GM19468 (cell line): Measurements from ENCODE around the gene ERAS.

Source experiments
- ATAC-seq: cut with Tn5 transposase; IDR thresholded peaks from one replicate; pipeline ENCODE4 v1.9.1; 2021; ENCODE audit warnings: mild to moderate bottlenecking, moderate library complexity, moderate number of reproducible peaks; ENCODE audit not compliant: unreplicated experiment; ENCODE audit errors: extremely low read depth

Gene ERAS, protein sequence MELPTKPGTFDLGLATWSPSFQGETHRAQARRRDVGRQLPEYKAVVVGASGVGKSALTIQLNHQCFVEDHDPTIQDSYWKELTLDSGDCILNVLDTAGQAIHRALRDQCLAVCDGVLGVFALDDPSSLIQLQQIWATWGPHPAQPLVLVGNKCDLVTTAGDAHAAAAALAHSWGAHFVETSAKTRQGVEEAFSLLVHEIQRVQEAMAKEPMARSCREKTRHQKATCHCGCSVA

DNA sequence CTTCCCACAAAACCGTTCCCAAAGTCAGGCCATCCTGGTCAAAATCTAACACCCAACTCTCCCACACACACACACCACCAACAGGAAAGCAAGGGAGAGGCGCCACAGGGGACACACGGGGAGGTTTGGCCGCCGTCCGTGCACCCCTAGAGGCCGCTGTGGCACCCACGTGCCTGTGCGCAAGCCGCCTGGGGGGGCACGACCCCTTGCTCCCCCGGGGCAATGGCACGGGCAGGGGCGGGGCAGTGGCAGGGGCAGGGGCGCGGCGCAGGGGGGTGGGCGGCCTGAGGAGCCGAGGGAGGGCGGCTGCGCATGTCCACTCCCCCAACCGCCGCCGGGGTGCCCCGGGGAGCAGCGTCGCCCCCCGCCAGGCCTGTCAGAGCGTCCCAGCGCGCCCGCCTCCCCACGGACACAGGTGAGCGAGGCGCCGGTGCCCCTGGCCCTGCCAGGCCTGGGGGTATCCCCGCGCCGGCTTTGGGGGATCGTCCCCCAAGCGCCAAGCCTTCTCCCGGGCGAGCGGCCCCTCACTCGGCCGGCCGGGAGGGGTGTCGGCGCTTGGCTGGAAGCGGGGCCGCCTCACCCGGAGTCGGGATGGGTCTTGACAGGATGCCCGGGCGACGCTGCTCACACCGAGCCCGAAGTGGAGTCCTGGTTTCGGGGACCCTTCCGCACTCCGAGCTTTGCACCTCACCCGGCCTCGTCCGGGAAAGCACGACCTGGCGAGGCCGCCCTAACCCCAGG, at the start of gene ERAS:
Gene ERAS (plus strand): TSS at position 379 of the 741 bp plus-strand sequence. CDS start 2,611 bp downstream, outside the sequence.
- no peak for ATAC-seq

DNA sequence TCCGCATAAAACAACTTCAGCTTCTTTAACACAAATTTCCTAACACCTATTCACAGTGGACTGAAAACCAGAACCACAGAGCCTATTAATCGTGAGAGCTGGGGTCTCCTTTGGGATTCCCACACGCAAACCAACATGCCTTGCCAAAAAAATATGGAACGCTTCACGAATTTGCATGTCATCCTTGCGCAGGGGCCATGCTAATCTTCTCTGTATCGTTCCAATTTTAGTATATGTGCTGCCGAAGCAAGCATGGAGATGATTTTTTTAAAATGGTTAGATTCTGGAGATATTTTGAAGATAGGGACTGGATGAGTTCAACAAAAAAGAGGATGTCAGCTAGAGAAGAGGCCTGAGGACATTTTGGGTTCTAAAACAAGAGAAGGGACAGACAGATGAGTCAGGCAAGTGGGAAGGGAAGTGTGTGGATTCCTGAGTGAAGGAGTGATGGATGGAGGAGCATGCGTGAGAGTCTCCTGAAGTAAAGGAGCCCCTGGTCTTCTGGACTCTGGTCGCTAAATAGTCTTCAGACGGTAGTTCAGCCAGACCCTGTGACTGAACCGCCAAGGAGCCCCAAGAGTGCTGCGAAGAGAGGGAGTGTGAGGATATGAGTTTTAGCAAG, 49.4 kb upstream of the ERAS start:
- no peak for ATAC-seq

DNA sequence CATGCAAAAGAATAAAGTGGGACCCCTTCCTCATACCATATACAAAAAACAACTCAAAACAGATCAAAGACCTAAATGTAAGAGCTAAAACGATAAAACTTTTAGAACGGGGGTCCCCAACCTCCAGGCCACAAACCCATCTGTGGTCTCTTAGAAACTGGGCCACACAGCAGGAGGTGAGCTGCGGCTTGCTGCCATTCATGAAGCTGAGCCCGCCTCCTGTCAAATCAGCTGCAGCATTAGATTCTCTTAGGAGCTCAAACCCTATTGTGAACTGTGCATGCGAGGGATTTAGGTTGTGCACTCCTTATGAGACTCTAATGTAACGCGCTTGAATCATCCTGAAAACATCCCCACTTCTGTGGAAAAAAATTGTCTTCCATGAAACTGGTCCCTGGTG, 46.9 kb upstream of the ERAS start:
- ATAC-seq, result no peak

DNA sequence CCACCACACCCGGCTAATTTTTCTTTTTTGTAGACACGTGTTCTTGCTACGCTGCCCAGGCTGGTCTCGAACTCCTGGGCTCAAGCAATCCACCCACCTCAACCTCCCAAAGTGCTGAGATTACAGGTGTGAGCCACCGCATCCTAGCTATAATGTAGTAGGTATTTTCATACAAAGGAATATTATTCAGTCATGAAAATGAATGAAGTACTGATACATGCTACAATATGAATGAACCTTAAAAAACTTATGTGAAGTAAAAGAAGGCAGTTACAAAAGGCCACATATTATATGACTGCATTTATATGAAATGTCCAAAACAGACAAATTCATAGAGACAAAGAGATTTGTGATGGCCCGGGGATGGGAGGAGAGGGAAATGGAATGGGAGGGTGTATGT, 44.6 kb upstream of the ERAS start:
- no peak for ATAC-seq

DNA sequence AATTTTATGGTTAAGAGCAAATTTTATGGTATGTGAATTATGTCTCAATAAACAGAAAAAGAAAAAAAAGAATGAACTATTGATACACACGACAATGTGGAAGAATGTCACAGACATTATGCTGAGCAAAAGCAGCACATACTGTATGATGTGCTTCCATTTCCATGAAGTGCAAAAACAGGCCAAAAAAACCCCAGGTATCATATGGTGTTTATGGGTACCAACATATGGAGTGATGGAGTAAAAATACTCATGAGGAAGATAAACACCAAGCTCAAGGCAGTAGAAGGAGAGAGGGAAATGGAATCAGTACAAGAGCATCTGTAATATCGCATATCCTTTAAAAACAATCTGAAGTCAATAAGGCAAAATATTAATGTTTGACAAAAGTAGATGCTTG, 44.1 kb upstream of the ERAS start:
- ATAC-seq, result no peak

DNA sequence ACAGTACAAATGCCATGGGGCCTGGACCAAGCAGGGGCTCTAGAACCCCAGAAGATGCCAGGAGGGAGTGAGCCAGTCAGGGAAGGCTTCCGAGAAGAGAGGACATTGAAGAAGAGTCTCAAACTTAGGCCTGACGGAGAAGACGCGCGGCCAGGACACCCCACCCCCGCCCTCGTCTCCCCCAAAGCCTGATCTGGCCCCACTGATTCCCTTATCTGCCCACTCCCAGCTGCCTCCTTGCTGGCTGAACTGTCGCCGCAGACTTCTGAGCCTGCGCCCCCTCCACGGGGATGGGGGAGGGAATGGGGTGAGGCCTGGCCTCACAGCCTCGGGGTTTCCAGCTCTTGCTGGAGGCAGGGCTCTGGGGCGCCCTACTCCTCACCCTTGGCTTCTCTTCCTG, 43.5 kb upstream of the ERAS start:
- no peak for ATAC-seq

DNA sequence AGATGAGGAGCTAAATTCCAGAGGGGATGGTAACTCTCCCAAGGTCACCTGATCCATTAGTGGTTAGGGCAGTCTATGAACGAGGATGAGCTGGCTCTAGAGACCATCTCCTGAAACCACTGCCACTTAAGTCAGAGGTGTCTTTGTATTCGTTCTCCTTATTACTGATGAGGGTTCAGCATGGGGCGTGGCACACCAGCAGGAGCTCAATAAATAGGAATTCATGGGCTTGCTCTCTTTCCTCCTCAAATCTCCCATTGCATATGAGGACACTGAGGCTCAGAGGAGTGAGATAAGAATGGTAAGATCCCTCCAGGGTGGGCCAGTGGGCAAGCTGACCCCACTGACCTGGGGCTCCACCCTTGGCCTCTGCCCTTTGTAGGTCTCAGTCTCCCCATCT, 41.6 kb upstream of the ERAS start:
- no peak for ATAC-seq

DNA sequence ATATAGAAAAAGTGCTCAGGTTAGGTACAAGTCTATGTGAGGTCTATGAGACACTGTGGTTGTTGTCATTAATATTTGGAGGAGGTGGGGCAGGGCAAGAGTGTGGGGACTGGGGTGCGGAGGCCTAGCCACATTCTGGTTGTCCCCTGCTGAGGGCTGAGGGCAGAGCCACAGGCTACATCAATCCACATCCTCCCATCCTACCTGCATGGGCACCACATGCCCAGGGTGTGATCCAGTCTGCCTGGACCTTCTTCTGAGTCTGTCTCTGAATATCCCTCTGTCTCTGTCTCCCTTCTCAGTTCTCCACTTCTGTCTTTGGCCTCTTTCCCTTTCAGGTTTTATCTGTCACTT, 41.1 kb upstream of the ERAS start:
- ATAC-seq, result no peak

DNA sequence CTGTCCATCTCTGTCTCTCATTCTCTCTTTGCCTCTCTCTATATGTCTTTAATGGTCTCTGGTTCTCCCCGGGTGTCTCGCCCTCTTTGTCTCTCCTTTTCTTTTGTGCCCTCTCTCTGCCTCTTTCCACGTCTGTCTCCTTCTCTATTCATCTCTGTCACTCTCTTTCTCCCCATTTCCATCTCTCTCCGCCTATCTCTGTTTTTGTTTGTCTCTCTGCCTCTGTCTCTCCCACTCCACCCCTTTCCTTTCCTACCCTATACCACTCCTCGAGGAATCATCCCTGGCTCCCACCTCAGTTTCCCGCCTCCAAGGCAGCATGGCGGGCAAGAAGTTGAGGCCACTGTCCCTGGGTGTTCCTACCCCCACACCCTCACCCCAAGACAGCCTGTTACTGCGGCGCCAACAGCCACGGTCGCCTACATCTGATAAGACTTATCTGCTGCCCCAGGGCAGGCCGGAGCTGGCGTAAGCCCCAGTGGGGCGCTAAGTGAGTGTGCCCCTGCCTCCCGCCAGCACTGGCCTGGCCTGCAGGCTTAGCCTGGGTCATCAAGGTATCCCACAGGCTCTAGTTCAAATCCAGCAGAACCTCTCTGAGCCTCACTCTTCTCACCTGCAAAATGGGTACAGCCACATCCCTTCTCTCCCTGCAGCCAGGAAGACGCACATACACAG, 40.6 kb upstream of the ERAS start:
- no peak for ATAC-seq

DNA sequence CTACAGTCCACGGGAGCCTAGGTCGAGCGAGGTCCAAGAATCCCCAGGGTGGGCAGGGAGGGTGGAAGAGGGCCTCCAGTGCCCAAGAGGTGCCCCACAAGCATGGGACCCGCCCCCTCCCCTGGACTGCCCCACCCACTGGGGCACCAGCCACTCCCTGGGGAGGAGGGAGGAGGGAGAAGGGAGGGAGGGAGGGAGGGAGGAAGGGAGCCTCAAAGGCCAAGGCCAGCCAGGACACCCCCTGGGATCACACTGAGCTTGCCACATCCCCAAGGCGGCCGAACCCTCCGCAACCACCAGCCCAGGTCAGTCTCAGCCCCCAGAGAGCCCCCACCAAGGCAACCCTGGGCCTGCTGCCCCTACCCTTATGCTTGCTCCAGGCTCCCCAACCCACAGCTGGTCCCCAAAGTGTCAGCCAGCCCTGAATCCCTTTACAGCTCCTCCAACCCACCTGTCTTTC, 39.9 kb upstream of the ERAS start, which contains the start of gene GATA1:
Gene GATA1 (plus strand): TSS at position 250 of the 460 bp plus-strand sequence. CDS start 4,520 bp downstream, outside the sequence.
- ATAC-seq, result no peak

DNA sequence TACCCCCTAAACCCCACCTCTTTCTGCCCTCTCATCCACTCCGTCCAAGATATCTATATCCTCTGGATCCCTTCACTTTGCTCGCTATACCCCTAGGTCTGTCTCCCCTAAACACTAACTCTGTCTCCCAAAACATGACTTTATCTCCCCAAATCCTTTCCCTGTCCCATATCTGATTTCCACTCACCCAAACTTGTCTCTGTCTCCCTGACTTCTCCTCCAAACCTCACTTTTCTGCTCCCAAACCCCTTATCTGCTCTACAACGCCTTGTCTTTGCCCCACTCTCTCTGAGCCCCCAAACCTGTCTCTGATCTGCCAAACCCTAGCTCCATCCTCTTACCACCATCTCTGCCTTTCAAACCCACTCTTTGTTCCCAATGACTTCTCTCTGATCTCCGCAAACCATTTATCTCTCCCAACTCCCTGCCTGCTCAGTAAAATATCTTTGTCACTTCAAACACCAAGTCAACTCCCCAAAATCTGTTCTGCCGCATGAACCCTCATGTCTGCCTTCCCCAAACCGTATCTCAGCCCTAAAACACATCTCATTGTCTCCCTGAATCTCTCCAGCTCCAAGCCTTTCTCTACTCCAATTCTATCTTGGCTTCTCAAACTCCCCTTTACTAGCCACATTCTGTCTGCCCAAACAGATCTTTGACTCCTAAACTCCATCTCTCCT, 39.3 kb upstream of the ERAS start:
- ATAC-seq, result no peak

DNA sequence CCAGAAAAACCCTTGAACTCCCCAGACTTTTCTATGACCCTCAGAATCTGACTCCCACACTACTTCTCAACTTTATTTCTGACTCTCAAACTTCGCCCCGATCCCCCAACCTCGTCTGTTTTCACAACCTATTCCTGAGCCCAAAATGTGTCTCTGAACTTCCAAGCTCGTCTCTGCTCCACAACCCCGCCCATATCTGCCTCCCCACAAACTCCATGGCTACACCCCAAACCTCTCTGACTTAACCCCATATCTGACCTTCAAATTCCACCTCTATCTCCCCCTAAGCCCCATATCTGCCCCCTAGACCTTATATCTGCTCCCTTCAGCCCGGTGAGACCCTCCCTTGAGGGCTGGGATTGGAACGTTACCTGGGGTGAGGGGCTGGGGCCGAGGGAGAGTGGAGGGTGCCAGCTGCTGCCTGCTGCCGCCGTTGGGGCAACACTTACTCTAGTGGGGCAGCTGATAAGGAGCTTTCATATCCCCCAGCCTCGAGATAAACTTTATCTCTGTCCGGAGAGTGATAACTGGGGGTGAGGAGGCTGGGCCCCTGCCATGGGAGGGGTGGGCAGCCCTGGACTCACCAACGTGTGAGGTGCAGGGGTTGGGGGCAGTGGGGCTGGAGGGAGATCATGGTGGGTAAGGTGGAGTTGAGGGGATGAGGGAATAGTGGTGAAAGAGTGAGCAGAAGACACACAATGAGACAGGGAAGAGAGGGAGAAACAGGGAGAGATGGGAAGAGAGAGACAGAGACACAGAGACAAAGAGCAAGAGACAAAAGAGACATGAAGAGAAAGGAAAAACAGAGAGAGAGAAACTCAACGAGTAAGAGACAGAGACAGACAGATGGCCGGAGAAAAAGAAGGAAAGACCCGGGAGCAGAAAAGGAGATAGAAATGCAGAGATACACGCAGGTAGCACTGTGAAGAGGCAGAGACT, 38.5 kb upstream of the ERAS start:
- ATAC-seq, result no peak

DNA sequence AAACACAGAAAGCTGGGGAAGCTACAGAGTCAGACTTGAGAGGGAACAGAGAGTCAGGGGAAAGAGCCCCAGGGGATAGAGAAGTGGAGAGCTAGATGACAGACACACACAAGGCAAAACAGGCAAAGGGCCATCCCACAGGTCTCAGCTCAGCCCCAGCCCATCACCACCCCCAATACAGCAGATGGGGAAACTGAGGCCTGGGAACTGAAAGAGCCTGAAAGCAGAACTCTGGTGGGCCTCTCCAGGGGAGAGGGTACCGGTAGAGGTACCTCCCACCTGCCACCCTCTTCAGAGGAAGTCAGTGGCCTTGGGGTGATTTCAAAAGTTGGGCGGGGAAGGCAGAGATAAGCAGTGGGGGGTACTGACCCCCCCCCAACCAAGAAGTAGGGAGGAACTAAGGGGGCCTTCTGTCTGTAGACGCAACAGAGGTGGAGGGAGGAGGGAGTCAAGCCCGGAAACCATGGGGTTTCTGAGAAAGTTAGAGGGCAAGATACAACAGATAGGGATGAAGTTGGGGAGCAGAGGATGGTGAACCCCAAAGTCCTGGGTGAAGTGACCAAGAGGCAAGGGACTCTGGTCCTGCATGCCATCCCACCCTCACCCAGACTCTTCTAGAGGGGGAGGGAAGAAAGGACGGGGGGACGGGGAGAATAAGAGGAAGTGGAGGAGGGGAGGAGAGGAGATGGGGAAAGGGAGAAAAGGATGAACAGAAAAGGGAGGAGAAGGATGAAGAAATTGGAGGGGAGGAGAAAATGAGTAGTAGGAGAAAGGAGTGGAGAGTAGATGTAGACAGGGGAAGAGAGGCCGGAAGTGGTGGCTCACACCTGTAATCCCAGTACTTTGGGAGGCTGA, 36.7 kb upstream of the ERAS start:
- no peak for ATAC-seq

DNA sequence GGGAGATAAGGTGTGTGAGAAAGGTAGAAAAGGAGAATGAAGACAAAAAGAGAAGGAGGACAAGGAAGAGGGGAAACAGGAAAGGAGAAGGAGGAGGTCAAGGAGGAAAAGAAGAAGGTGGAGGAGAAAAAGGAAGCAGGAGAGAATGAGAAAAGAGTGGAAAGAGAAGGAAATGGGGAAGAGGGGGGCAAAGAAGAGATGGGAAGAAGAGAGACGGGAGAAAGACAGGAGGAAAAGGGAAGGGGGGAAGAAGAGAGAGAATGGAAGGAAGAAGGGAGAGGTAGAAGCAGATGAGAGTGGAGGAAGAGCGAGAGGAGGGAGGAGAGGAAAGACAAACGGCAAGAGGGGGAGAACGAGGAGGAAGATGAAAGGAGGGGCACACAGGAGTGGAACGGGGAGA, 35.8 kb upstream of the ERAS start:
- no peak for ATAC-seq

DNA sequence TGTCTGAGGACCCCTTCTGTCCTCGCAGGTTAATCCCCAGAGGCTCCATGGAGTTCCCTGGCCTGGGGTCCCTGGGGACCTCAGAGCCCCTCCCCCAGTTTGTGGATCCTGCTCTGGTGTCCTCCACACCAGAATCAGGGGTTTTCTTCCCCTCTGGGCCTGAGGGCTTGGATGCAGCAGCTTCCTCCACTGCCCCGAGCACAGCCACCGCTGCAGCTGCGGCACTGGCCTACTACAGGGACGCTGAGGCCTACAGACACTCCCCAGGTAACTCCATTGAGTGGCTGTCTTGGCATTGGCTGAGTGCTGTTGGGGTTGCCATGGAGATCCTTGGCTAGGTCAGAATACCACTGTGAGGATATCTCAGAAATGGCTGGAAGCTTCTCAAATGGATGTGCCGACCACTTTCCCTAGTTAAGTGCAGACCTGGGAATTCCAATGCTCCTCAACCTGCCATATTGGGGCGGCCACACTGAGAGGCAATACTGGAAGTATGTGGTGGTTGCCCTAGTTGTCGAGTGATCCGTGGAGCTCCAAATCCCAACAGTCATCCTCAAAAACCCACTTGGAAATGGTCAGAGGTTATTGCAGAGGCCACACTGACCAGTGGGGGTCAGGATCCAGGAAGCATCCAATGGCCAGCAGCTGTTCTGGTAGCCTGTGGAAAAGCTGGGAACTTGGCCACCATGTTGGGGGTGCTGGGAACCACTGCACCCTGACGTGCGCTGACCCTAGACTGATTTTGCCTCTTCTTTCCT, 35.1 kb upstream of the ERAS start:
- ATAC-seq, result no peak

DNA sequence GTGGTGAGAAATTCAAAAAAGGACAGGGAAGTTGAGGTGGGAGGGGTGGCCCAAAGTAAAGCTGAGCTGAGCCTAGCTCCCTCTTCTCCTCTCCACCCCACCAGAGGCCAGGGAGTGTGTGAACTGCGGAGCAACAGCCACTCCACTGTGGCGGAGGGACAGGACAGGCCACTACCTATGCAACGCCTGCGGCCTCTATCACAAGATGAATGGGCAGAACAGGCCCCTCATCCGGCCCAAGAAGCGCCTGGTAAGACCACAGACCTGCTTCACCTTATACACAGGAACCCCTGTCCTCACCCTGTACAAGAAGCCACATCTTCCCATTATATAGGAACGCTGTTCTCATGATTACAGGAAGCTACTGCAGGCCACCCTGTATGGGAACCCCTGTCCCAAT, 34.1 kb upstream of the ERAS start:
- ATAC-seq, result no peak

DNA sequence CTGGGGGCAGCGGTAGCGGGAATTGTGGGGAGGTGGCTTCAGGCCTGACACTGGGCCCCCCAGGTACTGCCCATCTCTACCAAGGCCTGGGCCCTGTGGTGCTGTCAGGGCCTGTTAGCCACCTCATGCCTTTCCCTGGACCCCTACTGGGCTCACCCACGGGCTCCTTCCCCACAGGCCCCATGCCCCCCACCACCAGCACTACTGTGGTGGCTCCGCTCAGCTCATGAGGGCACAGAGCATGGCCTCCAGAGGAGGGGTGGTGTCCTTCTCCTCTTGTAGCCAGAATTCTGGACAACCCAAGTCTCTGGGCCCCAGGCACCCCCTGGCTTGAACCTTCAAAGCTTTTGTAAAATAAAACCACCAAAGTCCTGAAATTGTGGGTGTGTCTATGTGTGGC, 32.4 kb upstream of the ERAS start:
- no peak for ATAC-seq
